Activated CD4-positive, alpha-beta T cell treated with anti-CD3 and anti-CD28 coated beads, Interleukin-10, Interleukin-2, amounts not matched to agents 100 ng/mL and 50 ng/mL, durations not matched to agents 16 hours and 8 hours (primary cell): ENCODE results near the gene BABAM1.
"Not testable (repeated sequence)": the region's sequence is repeated elsewhere in the genome, so short reads cannot be mapped to it uniquely, and the experiment has no call there.

Experiments
- DNase-seq: peaks from one replicate; pipeline ENCODE4 v3.0.0-alpha.2; 2020

The BABAM1 gene

DNA sequence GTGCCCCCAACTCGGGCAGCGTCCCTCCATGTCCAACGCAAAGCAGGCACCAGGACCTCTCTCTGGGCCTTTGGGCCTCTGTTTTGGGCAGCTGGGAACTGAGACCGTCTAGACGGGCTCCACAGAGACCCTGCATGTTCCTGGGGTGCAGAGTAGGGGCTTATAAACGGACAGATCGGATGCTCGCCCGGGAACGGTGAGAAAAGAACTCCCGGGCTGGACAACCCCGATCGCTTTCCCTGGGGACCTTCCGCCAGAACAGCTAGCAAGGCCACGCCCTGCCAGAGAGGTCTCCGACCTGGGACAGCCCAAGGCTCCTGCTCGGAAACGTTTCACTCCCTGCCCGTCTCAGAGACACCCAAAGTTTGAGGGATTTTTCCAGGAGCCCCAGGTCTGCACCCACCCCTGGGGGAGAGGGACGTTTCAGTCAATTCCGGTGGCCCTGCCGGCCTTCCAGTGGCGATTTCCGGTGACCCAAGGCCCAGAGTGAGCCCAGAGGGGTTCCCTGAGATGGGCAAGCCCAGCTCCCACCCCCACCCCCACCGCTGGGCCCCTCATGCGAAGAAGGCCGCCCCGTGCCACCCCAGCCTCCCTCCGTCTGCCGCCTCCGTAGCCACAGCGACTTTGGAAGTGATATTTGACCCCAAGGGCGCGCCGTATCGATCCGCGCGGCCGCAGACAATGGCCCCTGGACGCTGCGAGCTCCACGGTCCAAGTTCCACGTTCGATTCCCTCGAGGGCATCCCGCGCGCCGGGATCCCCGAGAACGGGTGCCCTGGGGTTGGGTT is 23.2 kb upstream of the BABAM1 start:
- no peak for DNase-seq

DNA sequence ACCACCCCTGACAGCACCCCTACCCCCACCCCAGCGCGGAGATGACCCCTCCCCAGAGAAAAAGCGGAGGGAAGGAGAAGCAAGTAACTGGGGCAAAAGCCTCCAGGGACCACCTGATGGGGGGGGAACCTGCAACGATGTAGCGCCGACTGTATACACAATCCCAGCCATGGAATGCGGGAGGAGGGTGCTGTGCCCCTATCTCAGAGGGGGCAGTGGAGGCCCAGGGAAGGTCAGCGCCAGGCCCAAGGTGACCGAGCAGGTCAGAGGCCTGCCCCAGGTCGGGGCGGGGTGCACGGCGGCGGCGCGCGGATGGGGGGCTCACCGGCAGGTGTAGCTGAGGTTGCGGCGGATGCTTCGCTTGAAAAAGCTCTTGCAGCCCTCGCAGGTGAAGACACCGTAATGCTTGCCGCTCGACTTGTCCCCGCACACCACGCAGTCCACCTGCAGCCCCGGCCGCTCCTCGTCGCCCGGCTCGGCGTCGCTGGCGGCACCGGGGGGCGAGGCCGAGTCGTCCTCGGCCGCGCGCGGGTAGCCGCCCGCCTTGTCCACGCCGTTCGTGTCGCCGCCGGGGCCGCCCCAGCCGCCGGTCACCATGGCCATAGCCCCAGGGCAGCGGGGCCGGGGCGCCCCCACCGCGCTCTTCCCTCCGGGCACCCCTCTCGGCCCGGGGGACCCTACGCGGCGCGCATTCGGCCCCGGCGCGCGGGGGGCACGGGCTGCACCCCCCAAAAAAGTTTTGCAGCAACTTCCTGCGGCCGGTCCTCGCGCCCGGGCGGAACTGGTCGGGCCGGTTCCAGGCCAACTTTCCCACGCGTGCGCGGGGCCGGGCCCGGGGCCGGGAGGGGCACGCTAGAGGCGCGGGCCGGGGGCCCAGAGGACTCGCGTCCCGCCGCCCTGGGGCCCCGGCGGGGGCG is 22.4 kb upstream of the BABAM1 start:
- DNase-seq, result no peak

DNA sequence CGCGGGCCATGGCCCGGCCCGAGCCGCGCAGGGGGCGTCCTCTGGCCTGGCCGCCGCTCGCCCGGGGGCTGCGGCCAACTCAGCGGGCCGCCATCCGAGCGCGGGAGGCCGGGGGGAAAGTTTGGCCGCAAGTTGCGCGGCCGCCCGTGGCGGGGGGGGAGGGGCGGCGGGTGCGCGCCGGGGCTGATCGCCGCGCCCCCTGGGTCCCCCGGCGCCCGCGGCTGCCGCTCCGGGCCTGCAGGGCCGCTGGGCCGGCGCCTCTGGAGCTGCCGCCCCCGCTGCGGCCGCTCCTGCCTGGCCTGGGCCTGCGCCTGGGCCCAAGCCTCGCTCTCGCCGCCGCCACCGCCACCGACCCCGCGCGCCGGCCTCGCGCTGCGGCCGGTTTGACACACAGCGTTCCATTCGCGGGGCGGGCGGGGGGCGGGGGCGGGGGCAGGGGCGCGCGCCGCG is 21.7 kb upstream of the BABAM1 start, which contains the start of gene NR2F6:
Gene NR2F6 (minus strand): TSS at position 385 of the 450 bp plus-strand sequence. CDS start 699 bp downstream, outside the sequence.
- DNase-seq, result no peak

DNA sequence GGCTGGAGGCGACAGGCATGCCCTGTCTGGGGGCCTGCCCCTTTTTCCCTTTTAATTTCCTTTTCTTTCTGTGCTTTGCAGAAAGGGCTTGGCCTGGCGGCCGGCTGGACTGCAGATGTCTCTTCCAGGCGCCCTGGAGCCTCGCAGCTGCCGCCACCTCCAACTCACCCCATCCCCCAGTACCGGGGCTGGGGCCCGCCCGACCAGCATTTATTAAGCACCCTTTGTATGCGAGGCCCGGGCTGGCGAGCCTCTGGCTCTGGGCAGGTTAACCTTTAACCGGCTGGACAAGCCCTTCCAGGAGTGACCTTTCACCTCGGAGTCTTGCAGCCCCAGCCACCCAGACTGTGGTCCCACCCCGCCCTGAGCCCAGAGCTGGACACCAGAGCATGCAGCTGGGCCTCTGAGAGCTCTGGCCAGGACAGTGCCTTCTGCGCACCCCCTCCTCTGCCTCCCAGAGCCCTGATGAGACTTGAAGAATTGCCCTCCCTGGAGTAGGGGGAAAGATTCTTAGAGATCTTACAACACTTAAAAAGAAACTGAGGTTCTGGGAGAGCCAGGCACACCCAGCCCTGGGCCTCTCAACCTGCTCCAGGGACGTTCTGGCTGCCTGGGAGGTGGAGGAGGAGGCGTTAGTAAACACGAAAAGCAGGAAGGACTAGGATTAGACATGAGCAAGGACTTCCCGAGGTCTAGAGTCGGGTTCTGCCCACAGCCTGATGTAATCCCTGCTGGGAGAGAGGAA is 20.4 kb upstream of the BABAM1 start:
- no peak for DNase-seq

GRCh38 chr19:17248011-17248776 is 19.0 kb upstream of the BABAM1 start:
- no peak for DNase-seq

GRCh38 chr19:17249887-17250548 is 17.2 kb upstream of the BABAM1 start:
- no peak for DNase-seq

DNA sequence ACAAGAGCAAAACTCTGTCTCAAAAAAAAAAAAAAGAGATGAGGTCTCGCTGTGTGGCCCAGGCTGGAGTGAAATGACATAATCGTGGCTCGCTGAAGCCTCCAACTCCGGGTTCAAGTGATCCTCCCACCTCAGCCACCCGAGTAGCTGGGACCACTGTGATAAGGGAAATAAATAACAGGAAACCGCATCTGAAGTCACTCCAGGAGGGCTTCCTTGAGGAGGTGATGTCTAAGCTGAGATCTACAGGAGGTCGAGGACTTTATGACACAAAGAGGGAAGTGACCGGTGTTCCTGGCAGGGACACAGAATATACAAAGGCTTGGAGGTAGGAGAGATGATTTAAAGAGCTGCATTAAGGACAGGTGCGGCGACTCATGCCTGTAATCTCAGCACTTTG is 12.6 kb upstream of the BABAM1 start:
- no peak for DNase-seq

- no peak for DNase-seq
Observed at GRCh38 chr19:17255150-17255621, 12.1 kb upstream of the BABAM1 start.

- DNase-seq, result no peak
Observed at GRCh38 chr19:17256130-17256529, 11.1 kb upstream of the BABAM1 start.

GRCh38 chr19:17259118-17259780 is 8.0 kb upstream of the BABAM1 start:
- DNase-seq, result no peak

DNA sequence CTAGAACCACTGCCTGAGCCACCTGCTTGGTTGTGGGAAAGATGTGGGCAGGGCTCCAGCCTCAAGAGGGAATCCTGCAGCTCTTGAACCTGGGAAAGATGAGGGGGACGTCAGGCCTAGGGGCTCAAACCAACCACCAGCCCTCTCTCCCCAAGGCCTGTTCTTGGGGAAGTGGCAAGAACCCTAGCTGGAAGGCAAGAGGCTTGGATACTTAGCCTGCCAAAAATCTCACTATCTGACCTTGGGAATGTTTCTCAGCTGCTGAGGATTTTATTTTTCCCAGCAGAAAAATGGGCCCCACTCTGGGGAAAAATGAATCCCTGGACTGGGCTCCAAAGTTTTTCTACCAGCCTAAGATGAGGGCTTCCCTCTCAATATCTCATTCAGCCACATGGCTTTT is 7.3 kb upstream of the BABAM1 start:
- no peak for DNase-seq

DNA sequence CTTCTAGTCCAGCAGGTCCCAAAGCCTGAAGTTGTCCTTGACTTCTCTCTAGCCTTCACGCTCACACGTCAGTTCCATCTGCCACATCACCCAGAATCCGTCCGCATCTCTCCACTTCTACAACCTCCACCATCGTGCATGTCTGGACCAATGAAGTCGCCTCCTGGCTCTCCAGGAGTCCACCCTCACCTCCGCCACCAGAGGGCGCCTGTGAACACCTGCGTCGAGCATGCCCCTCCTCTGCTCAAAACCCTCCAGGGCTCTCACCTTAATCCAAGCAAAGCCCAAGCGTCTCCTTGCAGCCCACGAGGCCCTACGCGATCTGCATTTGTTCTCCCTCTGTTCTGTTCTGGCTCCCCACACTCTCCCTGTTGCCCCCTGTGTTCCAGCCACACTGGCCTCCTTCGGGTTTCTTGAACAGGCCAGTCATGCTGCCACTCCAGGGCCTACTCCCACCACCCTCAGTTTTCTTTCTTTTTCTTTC is 6.4 kb upstream of the BABAM1 start:
- peak; percentile 94 for DNase-seq

DNA sequence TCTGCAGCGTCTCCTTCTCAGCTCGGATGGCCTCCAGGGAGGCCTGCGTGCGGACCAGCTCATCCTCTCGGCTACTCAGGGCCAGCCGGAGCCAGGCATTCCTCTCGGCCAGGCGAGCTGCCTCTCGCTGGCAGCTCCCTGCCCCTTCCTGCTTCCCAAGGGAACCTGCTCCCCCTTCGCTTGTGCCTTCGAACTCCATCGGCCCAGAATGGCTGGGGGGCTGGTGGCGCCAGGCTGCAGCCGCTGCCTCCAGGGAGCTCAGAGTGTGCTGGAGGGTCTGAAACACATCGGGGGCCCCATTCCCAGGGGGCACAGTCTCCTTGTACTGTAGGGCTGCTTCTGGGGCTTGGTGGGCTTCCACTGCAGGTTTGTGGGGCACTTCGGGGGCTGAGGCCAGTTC is 4.7 kb upstream of the BABAM1 start:
- DNase-seq, result no peak

GRCh38 chr19:17263712-17264640 is 3.3 kb upstream of the BABAM1 start:
- DNase-seq, result no peak

DNA sequence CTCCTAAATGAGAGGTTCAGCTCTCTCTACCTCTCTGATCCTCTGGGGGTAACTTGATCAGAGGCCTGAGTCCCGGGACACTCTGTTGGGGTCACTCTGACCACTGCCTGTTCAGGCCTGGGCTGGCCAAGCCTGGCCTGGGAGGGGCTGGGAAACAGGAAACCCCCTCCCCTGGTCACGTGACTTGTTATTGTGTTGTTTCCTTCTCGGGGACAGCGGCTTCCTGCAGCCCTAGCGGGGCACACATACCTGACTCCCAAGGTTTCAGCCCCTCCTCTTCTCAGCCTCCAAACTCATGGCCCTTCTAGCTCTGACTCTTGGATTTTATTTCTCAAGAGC is 2.6 kb upstream of the BABAM1 start, which contains the start of gene USHBP1:
Gene USHBP1 (minus strand): TSS at position 105 of the 339 bp plus-strand sequence. CDS start 446 bp downstream, outside the sequence.
- no peak for DNase-seq

- DNase-seq, result no peak
Observed at GRCh38 chr19:17266026-17266425, 1.2 kb upstream of the BABAM1 start.

DNA sequence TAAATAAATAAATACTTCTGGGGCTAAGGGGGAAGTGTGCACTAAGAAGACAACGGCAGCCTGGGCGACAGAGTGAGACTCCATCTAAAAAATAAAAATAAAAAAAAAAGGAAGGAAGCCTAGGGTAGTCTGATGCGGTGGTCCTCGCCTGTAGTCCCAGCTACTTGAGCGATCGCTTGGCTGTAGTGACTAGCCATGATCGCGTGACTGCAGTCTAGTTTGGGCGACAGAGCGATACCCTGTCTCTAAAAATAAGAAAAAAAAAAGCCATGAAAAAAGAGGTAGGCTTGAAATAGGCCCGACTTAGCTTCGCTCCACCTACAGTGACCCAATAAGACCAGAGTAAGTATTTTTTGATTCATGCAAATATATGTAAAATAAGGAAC is 661 bp upstream of the BABAM1 start:
- no peak for DNase-seq

- DNase-seq, result no peak
Observed at GRCh38 chr19:17268754-17269153, 1.5 kb downstream of the BABAM1 start.

GRCh38 chr19:17274892-17275291 is 7.6 kb downstream of the BABAM1 start:
- DNase-seq, result not testable (repeated sequence)
